ENCODE data around the gene NPVF. TPM values are rescaled to one million over a fixed set of nuclear protein-coding genes. Genes with fewer than 3 reads are reported as not detected.
A peak's percentile ranks its signal among the peaks of the same experiment; 100 is the strongest.

Gene NPVF, protein sequence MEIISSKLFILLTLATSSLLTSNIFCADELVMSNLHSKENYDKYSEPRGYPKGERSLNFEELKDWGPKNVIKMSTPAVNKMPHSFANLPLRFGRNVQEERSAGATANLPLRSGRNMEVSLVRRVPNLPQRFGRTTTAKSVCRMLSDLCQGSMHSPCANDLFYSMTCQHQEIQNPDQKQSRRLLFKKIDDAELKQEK
- total RNA-seq = under 1 TPM in 1 of 2 donors, not detected in 1; 0.17 TPM
- polyA plus RNA-seq (ENCODE audit: insufficient read length in 2 of 2) = not detected
- long read RNA-seq, donor 1 = 0 reads
- long read RNA-seq, donor 2 = 0 reads
- long read RNA-seq, donor 3 = 0 reads
- long read RNA-seq, donor 4 = 0 reads

DNA sequence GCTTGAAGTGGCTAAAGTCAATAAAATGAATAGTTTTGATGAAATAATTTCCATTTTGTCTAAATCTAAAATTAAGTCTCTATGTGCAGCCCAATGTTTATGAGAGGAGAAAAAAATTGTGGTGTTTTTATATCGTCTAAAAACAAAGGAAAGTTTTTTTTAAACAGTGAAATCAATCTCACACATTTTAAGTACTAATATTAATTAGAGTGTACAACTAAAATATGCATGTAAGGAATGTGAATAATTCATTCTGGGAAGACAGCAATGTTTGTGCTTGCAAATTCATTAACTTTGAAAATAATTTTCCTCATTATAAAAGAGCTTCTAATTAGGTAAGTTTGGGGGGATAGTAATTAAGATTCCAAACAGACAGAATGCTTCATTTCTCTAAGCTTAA is at the start of gene NPVF:
TSS of gene NPVF (minus strand) at position 101 of the 400 bp plus-strand sequence. CDS start at position 54, 47 bp downstream.
- Histone ChIP-seq H3K4me3 (ENCODE audit: low read depth, low read length) (no peak within 1 kb of the TSS), H3K27ac (ENCODE audit: low read depth, low read length) (no peak within 1 kb of the TSS), H3K27me3 (ENCODE audit: control insufficient read depth, insufficient read depth, low read length) (no peaks in the 10 kb centered on the region), H3K9me3 (ENCODE audit: control insufficient read depth, insufficient read depth, low read length) (peaks cover 3% of the 10 kb centered on the region), H3K36me3 (ENCODE audit: control insufficient read depth, insufficient read depth, low read length) (no peaks in the 10 kb centered on the region), H3K4me1 (ENCODE audit: control insufficient read depth, insufficient read depth, low read length) (no peaks in the 10 kb centered on the region)
- DNase-seq (ENCODE audit: low read depth in 4 of 6, low spot score in 6 of 6) = no peak
- WGBS (ENCODE audit: insufficient coverage) = no CpG with 5 or more reads among the region's 1 CpG

DNA sequence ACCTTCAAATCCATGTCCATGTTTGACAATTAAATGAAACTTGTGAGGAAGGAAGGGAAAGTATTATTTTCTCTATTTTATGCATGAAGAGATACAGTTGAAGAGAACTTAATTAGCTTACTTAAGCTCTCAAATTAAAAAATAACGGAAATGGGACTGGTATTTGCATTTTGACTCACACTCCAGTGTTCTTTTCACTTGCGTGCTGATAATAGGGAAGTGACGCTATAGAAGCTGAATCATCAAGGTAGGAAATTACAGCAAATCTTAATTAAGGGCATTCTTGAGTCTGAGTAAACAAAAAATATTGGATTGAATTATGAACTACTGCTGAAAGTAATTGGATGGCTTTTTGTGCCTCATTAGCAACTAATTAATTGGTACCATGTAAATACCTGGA is 44.0 kb upstream of the NPVF start:
- no peak overlapping the region for H3K4me3 ChIP-seq (ENCODE audit: low read depth, low read length)
- no peaks in the 10 kb centered on the region for H3K9me3 ChIP-seq (ENCODE audit: control insufficient read depth, insufficient read depth, low read length)
- H3K36me3 ChIP-seq (ENCODE audit: control insufficient read depth, insufficient read depth, low read length) = no peaks in the 10 kb centered on the region
- peaks cover 3% of the 10 kb centered on the region for H3K4me1 ChIP-seq (ENCODE audit: control insufficient read depth, insufficient read depth, low read length)
- H3K27ac ChIP-seq (ENCODE audit: low read depth, low read length) = no peak overlapping the region
- peak in 1 of 6 donors; percentile 42 for DNase-seq (ENCODE audit: low read depth in 4 of 6, low spot score in 6 of 6)
- WGBS (ENCODE audit: insufficient coverage) = 80% methylated on average over 2 of the region's 3 CpGs
- no peaks in the 10 kb centered on the region for H3K27me3 ChIP-seq (ENCODE audit: control insufficient read depth, insufficient read depth, low read length)

DNA sequence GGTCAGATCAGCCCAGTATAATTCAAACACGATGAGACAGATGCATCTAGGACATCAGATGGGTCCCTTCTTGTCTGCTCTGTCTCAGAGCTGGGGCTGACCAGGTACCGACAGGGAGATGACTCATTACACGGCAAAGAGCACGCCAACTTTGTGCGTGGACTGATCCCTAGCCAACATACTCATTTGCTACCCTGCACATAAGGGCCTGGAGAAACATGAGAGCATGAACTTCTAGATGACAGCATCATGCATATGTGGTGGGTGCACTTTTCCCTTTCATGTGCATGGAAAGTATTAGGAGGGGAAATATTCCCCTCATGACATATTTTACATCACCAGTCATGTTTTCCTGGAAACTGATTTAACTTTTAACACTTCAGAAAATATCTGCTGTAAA is 35.1 kb upstream of the NPVF start:
- no peak for DNase-seq (ENCODE audit: low read depth in 4 of 6, low spot score in 6 of 6)
- H3K27ac ChIP-seq (ENCODE audit: low read depth, low read length) = no peak overlapping the region
- no peaks in the 10 kb centered on the region for H3K27me3 ChIP-seq (ENCODE audit: control insufficient read depth, insufficient read depth, low read length)
- peaks cover 9% of the 10 kb centered on the region for H3K4me1 ChIP-seq (ENCODE audit: control insufficient read depth, insufficient read depth, low read length)
- WGBS (ENCODE audit: insufficient coverage) = 93% methylated on average over 4 of the region's 5 CpGs
- H3K4me3 ChIP-seq (ENCODE audit: low read depth, low read length) = no peak overlapping the region
- no peaks in the 10 kb centered on the region for H3K36me3 ChIP-seq (ENCODE audit: control insufficient read depth, insufficient read depth, low read length)
- no peaks in the 10 kb centered on the region for H3K9me3 ChIP-seq (ENCODE audit: control insufficient read depth, insufficient read depth, low read length)

DNA sequence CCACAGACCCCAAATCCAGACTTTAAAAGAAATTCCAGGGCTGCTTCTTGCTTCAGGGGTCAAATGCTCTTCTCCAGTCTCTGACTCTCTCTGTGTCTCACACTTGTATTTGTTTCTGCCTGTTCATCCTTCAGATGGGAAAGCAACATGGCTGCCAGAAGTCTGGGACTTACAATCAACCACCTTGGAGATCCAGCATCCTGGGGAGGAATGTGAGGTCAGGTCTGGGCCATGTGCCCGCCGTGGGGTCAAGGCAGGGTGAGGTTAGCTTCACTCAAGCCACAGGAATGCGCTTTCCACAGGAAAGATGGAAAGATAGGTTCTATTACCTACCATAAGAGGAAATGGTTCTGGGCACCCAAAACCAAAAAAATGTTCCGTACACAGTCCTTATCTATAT is 34.3 kb upstream of the NPVF start:
- DNase-seq (ENCODE audit: low read depth in 4 of 6, low spot score in 6 of 6) = no peak
- Histone ChIP-seq H3K27me3 (ENCODE audit: control insufficient read depth, insufficient read depth, low read length) (no peaks in the 10 kb centered on the region), H3K4me3 (ENCODE audit: low read depth, low read length) (no peak overlapping the region), H3K27ac (ENCODE audit: low read depth, low read length) (no peak overlapping the region), H3K36me3 (ENCODE audit: control insufficient read depth, insufficient read depth, low read length) (no peaks in the 10 kb centered on the region), H3K9me3 (ENCODE audit: control insufficient read depth, insufficient read depth, low read length) (no peaks in the 10 kb centered on the region), H3K4me1 (ENCODE audit: control insufficient read depth, insufficient read depth, low read length) (peaks cover 9% of the 10 kb centered on the region)
- no CpG with 5 or more reads among the region's 4 CpGs for WGBS (ENCODE audit: insufficient coverage)

DNA sequence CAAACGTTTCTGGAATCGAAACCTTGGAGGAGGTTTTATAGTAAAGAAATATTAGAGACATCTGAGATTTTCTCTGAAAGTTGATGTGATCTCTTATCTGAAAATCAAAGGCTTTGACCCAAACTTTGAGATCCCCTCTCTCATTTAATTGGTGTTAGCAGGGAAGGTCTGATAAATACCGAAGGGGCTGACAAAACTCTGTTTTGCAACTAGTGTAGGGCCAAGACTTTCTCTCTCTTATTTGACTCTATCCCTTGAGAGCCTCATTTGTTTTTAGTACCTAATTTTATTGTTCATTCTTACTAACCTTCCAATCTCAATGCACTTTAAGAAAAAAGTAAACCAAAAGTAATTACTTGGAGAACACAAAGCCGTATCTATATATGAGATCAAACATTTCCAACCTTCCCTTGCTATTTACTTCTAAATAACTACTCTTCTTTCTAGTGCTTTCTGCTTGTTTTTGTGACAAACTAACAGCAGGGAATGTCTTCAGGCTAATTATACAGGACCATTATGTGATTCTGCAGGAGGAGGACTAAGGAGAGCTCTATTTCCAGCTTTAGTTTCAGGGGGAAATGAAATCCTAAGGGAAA is 33.4 kb upstream of the NPVF start:
- peak in 1 of 6 donors; percentile 76 for DNase-seq (ENCODE audit: low read depth in 4 of 6, low spot score in 6 of 6)
- H3K4me1 ChIP-seq (ENCODE audit: control insufficient read depth, insufficient read depth, low read length) = peaks cover 9% of the 10 kb centered on the region
- 80% methylated on average over 1 of the region's 4 CpGs for WGBS (ENCODE audit: insufficient coverage)
- peak overlapping the region; percentile 0 for H3K27ac ChIP-seq (ENCODE audit: low read depth, low read length)
- H3K9me3 ChIP-seq (ENCODE audit: control insufficient read depth, insufficient read depth, low read length) = no peaks in the 10 kb centered on the region
- no peaks in the 10 kb centered on the region for H3K36me3 ChIP-seq (ENCODE audit: control insufficient read depth, insufficient read depth, low read length)
- no peaks in the 10 kb centered on the region for H3K27me3 ChIP-seq (ENCODE audit: control insufficient read depth, insufficient read depth, low read length)
- H3K4me3 ChIP-seq (ENCODE audit: low read depth, low read length) = no peak overlapping the region

DNA sequence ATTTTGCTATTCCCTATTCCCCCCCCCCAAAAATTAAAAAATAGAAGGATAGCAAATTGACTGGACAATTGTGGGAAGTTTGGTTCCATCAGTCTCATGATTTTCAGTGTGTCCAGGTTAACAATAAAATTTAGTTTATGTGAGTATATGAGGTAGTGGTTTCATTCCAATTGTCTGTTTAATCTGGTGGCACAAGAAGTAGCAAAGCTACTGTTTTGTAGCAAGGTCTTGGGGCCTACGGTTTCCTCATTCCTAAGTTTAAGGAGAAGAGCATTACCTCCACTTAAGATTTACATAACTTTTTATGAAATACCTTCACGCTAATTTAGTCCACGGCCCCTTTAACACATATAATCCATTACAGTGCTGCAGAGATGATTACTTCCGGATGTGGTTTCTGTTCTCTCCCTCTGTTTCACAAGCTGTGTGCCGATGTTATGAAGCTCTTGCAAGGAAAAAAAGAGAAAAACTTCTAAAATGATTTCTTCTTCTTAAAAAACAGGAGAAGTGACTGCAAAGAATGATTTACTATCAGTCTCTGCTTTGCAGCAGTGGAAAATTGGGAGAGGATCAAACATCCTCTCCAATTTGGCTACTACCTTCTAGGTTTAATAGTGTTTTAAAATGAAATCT is 32.7 kb upstream of the NPVF start:
- Histone ChIP-seq H3K4me1 (ENCODE audit: control insufficient read depth, insufficient read depth, low read length) (peaks cover 9% of the 10 kb centered on the region), H3K27me3 (ENCODE audit: control insufficient read depth, insufficient read depth, low read length) (no peaks in the 10 kb centered on the region), H3K27ac (ENCODE audit: low read depth, low read length) (peak overlapping the region; percentile 0), H3K9me3 (ENCODE audit: control insufficient read depth, insufficient read depth, low read length) (no peaks in the 10 kb centered on the region), H3K36me3 (ENCODE audit: control insufficient read depth, insufficient read depth, low read length) (no peaks in the 10 kb centered on the region), H3K4me3 (ENCODE audit: low read depth, low read length) (no peak overlapping the region)
- no CpG with 5 or more reads among the region's 5 CpGs for WGBS (ENCODE audit: insufficient coverage)
- DNase-seq (ENCODE audit: low read depth in 4 of 6, low spot score in 6 of 6) = peak in 1 of 6 donors; percentile 53

DNA sequence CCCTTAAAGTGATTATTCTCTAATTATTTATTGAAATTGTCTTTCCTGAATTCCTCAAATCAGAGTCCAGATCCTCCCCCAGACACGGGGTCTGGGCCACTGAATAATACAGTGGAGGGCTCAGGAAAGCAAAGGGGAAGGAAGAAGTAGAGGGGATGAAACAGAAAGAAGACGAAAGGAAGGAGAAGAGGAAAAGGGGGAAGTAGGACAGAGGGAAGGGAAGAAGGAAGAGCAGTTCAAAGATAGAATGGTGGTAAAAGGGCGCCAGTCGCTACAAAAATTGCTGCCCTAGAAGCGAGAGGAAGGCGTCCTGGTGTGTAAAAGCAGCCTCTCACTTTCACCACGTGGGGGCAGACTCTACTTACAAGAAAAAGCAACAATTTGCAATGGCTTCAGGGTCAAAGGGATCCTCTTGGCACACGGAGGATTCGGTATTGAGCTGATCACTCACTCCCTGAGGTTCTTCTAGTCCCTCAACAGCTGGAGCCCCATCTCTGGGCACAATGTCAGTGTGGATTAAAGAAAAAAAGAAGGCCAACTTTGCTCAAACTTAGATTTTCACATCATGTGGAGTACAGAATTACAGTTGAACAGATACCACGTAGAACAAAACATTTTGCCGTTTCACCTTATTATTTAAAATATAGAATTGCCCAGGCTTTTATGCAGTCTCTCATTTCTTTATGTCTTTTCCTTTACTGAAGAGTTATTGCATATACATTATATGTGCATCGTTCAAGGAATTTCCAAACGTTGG is 31.4 kb upstream of the NPVF start:
- Histone ChIP-seq H3K36me3 (ENCODE audit: control insufficient read depth, insufficient read depth, low read length) (no peaks in the 10 kb centered on the region), H3K4me1 (ENCODE audit: control insufficient read depth, insufficient read depth, low read length) (peaks cover 12% of the 10 kb centered on the region), H3K4me3 (ENCODE audit: low read depth, low read length) (no peak overlapping the region), H3K9me3 (ENCODE audit: control insufficient read depth, insufficient read depth, low read length) (no peaks in the 10 kb centered on the region), H3K27ac (ENCODE audit: low read depth, low read length) (no peak overlapping the region), H3K27me3 (ENCODE audit: control insufficient read depth, insufficient read depth, low read length) (no peaks in the 10 kb centered on the region)
- DNase-seq (ENCODE audit: low read depth in 4 of 6, low spot score in 6 of 6) = peak; percentile 71 to 97 (median 78)
- 0% methylated on average over 6 of the region's 13 CpGs for WGBS (ENCODE audit: insufficient coverage)

DNA sequence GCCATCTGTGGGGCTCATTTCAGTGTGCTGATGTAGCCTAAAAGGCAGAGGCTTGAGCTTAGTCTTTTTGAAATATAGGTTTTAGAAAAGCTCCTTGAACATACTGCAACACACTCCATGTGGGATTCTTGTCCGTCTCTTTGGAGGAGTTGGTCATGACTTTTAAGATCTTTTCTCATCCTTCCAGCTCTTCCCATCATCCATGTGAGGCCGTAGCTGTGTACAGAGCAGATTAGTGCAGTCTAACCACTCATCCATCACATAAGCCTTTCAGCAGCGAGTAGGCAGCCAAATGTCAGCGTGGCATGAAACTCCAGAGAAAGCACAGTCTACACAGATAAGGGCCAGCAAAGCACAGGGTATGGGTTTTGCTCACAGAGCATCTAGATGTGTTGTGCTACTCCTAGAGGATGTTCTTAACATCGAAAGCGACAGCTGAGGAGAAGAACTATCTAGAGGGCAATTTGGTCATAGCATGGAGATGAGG is 28.1 kb upstream of the NPVF start:
- H3K4me1 ChIP-seq (ENCODE audit: control insufficient read depth, insufficient read depth, low read length) = peaks cover 9% of the 10 kb centered on the region
- DNase-seq (ENCODE audit: low read depth in 4 of 6, low spot score in 6 of 6) = no peak
- no peaks in the 10 kb centered on the region for H3K9me3 ChIP-seq (ENCODE audit: control insufficient read depth, insufficient read depth, low read length)
- H3K36me3 ChIP-seq (ENCODE audit: control insufficient read depth, insufficient read depth, low read length) = no peaks in the 10 kb centered on the region
- no peak overlapping the region for H3K27ac ChIP-seq (ENCODE audit: low read depth, low read length)
- H3K27me3 ChIP-seq (ENCODE audit: control insufficient read depth, insufficient read depth, low read length) = no peaks in the 10 kb centered on the region
- WGBS (ENCODE audit: insufficient coverage) = 87% methylated on average over 3 of the region's 6 CpGs
- H3K4me3 ChIP-seq (ENCODE audit: low read depth, low read length) = no peak overlapping the region

DNA sequence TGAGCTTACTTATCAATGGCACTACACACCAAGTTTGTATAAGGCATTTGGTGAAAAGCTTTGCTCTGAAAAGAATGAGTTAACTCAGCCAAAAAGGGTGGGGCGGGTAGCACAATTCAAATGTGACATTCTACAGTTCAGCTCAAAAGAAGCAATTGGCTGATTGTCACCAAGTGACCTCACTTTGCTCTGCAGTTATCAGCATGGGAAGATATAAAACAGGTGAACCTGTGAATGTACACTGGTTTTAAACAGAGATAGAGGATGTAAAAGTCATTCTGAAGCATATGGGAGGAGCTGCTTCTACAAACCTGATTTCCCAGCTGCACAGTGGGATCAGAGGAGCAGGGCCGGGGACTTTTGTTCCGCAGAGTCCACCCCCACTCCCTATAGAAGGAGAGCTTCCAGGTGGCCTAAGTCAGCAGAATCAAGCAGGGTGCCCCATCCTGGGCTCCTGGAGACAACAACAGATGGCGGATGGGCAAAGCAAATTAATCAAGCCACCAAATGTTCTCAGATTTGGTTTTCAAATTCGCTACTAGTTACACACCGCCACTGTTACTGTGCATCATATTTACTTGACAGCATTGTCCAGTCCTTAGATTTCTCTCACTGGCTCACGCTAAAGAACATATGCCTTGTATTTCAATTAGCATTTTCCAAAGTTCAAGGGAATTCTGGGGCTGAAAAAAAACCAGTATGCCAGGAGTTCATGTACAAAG is 27.5 kb upstream of the NPVF start:
- Histone ChIP-seq H3K4me3 (ENCODE audit: low read depth, low read length) (no peak overlapping the region), H3K27ac (ENCODE audit: low read depth, low read length) (no peak overlapping the region), H3K4me1 (ENCODE audit: control insufficient read depth, insufficient read depth, low read length) (peaks cover 9% of the 10 kb centered on the region), H3K36me3 (ENCODE audit: control insufficient read depth, insufficient read depth, low read length) (no peaks in the 10 kb centered on the region), H3K27me3 (ENCODE audit: control insufficient read depth, insufficient read depth, low read length) (no peaks in the 10 kb centered on the region), H3K9me3 (ENCODE audit: control insufficient read depth, insufficient read depth, low read length) (no peaks in the 10 kb centered on the region)
- peak in 1 of 6 donors; percentile 48 for DNase-seq (ENCODE audit: low read depth in 4 of 6, low spot score in 6 of 6)
- 79% methylated on average over 6 of the region's 7 CpGs for WGBS (ENCODE audit: insufficient coverage)

Data from spinal cord (tissue), 10 donors.